SU-DHL-6 (cell line): Measurements from ENCODE around the gene GOLGA5.

Experiments
- CTCF ChIP-seq: fragments of 200-600 bp; sonication (generic); IDR thresholded peaks from one replicate; pipeline ENCODE4 v1.5.1; 2017; ENCODE audit warnings: antibody characterized with exemption, mild to moderate bottlenecking, low read length, moderate library complexity; ENCODE audit not compliant: insufficient read depth, poor library complexity, severe bottlenecking
- EZH2phosphoT487 ChIP-seq: fragments of 200-600 bp; sonication (generic), shearing (Covaris generic); conservative IDR thresholded peaks from 2 replicates; pipeline ENCODE4 v1.6.1; 2018; ENCODE audit warnings: mild to moderate bottlenecking, antibody characterized with exemption, low read length, moderate library complexity, mixed read lengths

GRCh38 chr14:92780444-92781232, 13.5 kb upstream of the GOLGA5 start:
- no peak for TF ChIP-seq CTCF
- no peak for TF ChIP-seq EZH2phosphoT487
